HPDE6-E6E7 (cell line): ENCODE measurements around the gene PTPN18.

ENCODE experiments used
- DNase-seq: peaks from one replicate; pipeline ENCODE4 v3.0.0; 2011; ENCODE audit warnings: missing footprints; ENCODE audit errors: extremely low spot score

PTPN18 gene

GRCh38 chr2:130365075-130365474, 9.2 kb downstream of the PTPN18 start:
- DNase-seq: no peak

DNA sequence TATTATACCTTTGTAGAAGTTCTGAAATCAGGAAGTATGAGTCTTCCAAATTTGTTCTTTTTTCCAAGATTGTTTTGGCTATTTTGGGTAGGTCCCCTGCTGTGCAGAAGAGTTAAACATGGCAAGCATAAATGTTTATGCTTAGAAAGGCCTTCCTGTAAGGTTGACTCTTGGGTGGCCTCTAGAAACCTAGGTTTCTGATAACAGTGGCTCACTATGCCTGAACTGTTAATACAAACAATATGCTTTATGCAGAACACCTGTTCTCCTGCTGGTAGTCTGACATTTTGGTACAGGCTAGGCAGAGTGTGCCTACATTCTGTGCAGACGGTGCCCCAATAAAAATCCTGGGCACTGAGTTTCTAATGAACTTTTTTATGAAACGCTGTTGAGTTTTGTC, 10.1 kb downstream of the PTPN18 start:
- no peak for DNase-seq

DNA sequence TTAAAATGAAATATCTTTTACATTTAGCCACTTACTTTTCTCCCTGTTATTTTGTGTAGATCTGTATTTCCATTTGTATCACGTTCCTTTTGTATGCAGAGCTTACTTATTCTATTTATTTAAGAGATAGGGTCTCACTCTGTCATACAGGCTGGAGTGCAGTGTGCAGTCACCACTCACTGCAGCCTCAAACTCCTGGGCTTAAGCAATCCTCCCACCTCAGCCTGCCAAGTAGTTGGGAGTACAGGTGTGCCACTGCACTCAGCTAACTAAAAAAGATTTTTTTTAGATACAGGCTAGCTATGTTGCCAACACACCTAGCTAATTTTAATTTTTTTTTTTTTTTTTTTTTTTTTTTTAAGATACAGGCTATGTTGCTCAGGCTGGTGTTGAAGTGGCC, 10.9 kb downstream of the PTPN18 start:
- DNase-seq: no peak

- no peak for DNase-seq
These were observed 12.9 kb downstream of the PTPN18 start for GRCh38 chr2:130368786-130369185.

- DNase-seq: no peak
These were observed 13.6 kb downstream of the PTPN18 start for GRCh38 chr2:130369311-130369964.

- no peak for DNase-seq
These were observed 14.1 kb downstream of the PTPN18 start for GRCh38 chr2:130369965-130370341.

- DNase-seq: no peak
These were observed 14.6 kb downstream of the PTPN18 start for GRCh38 chr2:130370490-130370889.

DNA sequence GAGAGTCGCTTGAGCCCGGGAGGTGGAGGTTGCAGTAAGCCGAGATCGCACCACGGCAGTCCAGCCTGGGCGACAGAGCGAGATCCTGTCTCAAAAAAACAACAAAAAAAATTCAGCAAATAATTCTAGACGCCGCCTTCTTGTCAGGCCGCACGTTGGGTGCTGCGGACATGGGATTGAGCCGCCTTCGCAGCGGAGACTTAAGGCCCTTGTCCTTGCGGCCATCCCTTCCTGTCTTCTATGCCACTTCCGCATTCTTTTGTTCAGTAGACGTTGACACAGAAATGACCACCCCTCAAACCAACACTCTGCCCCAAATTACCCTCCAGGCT, 15.8 kb downstream of the PTPN18 start:
- no peak for DNase-seq

GRCh38 chr2:130372055-130372832, 16.4 kb downstream of the PTPN18 start:
- DNase-seq: peak; percentile 79

- DNase-seq: no peak
These were observed 17.3 kb downstream of the PTPN18 start for GRCh38 chr2:130372833-130373807.

GRCh38 chr2:130373808-130374365, 18.0 kb downstream of the PTPN18 start:
- no peak for DNase-seq

GRCh38 chr2:130374587-130375290, 18.9 kb downstream of the PTPN18 start:
- DNase-seq: no peak

- DNase-seq: no peak
These were observed 19.7 kb downstream of the PTPN18 start for GRCh38 chr2:130375291-130376266.

DNA sequence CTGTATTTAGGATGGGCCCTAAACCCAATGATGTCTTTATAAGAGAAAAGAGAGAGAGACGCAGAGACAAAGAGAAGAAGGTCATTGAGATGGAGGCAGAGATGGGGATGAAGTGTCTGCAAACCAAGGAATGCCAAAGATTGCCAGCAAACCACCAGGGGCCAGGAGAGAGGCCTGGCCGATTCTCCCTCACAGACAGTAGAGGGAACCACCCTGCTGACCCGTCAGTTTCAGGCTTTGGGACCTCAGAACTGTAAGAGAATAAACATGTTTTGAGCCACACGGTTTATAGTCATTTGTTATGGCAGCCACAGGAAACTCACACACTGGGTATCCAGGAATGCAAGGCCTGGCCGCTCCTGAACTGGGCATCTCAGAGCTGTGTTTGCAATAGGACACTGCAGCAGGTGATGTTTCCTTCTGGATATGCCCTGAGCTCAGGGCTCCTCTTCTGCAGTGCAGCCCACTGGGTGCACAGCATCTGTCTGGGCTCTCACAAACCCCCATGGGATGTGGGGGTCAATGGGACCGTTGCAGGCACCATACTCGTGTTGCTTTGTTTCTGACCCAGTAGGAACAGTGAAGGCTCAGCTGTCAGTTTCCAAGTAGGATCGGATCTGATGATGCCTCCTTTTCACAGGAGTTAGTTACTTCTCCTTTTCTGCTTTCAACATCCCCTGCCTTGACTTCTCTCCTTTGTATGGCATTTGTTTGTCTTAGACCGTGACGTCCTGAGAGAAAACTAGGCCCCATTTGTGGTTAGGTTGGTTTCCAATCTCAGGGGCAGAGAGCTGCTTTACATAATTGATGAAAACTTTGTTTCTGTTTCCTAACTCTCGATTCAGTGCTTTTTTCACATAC, 20.8 kb downstream of the PTPN18 start:
- DNase-seq: no peak

GRCh38 chr2:130377491-130377890, 21.6 kb downstream of the PTPN18 start:
- no peak for DNase-seq

- no peak for DNase-seq
These were observed 22.5 kb downstream of the PTPN18 start for GRCh38 chr2:130378206-130378897.

GRCh38 chr2:130378898-130379214, 23.0 kb downstream of the PTPN18 start:
- no peak for DNase-seq

- DNase-seq: no peak
These were observed 24.5 kb downstream of the PTPN18 start for GRCh38 chr2:130380096-130380934.
